Progenitor cell of endocrine pancreas (in vitro differentiated cells): Measurements from ENCODE around the gene ZNF668. TPM values are rescaled to one million over a fixed set of nuclear protein-coding genes. Genes with fewer than 3 reads are reported as not detected.

Experiments
- DNase-seq: peaks from one replicate; pipeline ENCODE4 v3.0.0; 2021; ENCODE audit warnings: low spot score; ENCODE audit not compliant: unreplicated experiment
- H3K27ac Mint-ChIP-seq: 2 replicates; pipeline ENCODE4 v1.8.0; 2021; ENCODE audit warnings: mild to moderate bottlenecking, moderate library complexity, mixed read lengths
- H3K27me3 Mint-ChIP-seq: 2 replicates; pipeline ENCODE4 v1.8.0; 2021; ENCODE audit warnings: mixed read lengths
- H3K36me3 Mint-ChIP-seq: 2 replicates; pipeline ENCODE4 v1.8.0; 2022; ENCODE audit warnings: mixed read lengths; ENCODE audit not compliant: insufficient read depth
- H3K4me1 Mint-ChIP-seq: 2 replicates; pipeline ENCODE4 v1.8.0; 2021; ENCODE audit warnings: low read depth, mixed read lengths
- H3K4me3 Mint-ChIP-seq: 2 replicates; pipeline ENCODE4 v1.8.0; 2021; ENCODE audit warnings: low read depth, mild to moderate bottlenecking, moderate library complexity, mixed read lengths
- H3K9me3 Mint-ChIP-seq: 2 replicates; pipeline ENCODE4 v1.8.0; 2021; ENCODE audit warnings: low read depth, mixed read lengths
- CTCF ChIP-seq: fragments of 200-600 bp; sonication (generic); IDR thresholded peaks from one replicate; pipeline ENCODE4 v1.5.0; 2021; ENCODE audit warnings: antibody characterized with exemption, mild to moderate bottlenecking; ENCODE audit not compliant: unreplicated experiment
- total RNA-seq: library from RNA; stranded (reverse); gene quantifications from 2 replicates; pipeline ENCODE4 v1.2.1, GENCODE V29; 2021

Gene ZNF668
- total RNA-seq, 1 donor from 2014 or later: 17.5 TPM

- H3K4me3 Mint-ChIP-seq: peak overlapping the region; percentile 68
- H3K36me3 Mint-ChIP-seq: peaks cover 6% of the 10 kb centered on the region
- no peak for TF ChIP-seq CTCF
- no peak for DNase-seq
- H3K4me1 Mint-ChIP-seq: peaks cover 2% of the 10 kb centered on the region
- no peaks in the 10 kb centered on the region for H3K27me3 Mint-ChIP-seq
- no peaks in the 10 kb centered on the region for H3K9me3 Mint-ChIP-seq
- no peak overlapping the region for H3K27ac Mint-ChIP-seq
Observed at GRCh38 chr16:31109622-31110021, 35.6 kb upstream of the ZNF668 start.

GRCh38 chr16:31108794-31109558, 34.9 kb upstream of the ZNF668 start:
- Mint-ChIP-seq H3K9me3 (no peaks in the 10 kb centered on the region), H3K4me1 (peaks cover 2% of the 10 kb centered on the region), H3K27ac (no peak overlapping the region), H3K27me3 (no peaks in the 10 kb centered on the region), H3K36me3 (peaks cover 6% of the 10 kb centered on the region), H3K4me3 (peak overlapping the region; percentile 69)
- TF ChIP-seq CTCF: no peak
- no peak for DNase-seq

- Mint-ChIP-seq H3K27me3 (no peaks in the 10 kb centered on the region), H3K4me1 (peaks cover 2% of the 10 kb centered on the region), H3K36me3 (peaks cover 6% of the 10 kb centered on the region), H3K9me3 (no peaks in the 10 kb centered on the region), H3K4me3 (peak within 1 kb of the TSS; percentile 69), H3K27ac (peak within 1 kb of the TSS; percentile 9)
- TF ChIP-seq CTCF: no peak
- no peak for DNase-seq
Observed at GRCh38 chr16:31108035-31108793, 34.2 kb upstream of the ZNF668 start, which contains the start of gene BCKDK. BCKDK (plus strand) TSS chr16:31108386; CDS start chr16:31109224, 838 bp downstream.

GRCh38 chr16:31107465-31107867, 33.4 kb upstream of the ZNF668 start:
- Mint-ChIP-seq H3K4me3 (peak overlapping the region; percentile 69), H3K27ac (no peak overlapping the region), H3K27me3 (no peaks in the 10 kb centered on the region), H3K9me3 (no peaks in the 10 kb centered on the region), H3K36me3 (peaks cover 5% of the 10 kb centered on the region), H3K4me1 (peaks cover 2% of the 10 kb centered on the region)
- TF ChIP-seq CTCF: no peak
- no peak for DNase-seq

GRCh38 chr16:31106509-31107464, 32.7 kb upstream of the ZNF668 start:
- peaks cover 2% of the 10 kb centered on the region for H3K4me1 Mint-ChIP-seq
- no peak for DNase-seq
- H3K36me3 Mint-ChIP-seq: peaks cover 4% of the 10 kb centered on the region
- H3K27ac Mint-ChIP-seq: no peak overlapping the region
- no peaks in the 10 kb centered on the region for H3K27me3 Mint-ChIP-seq
- H3K4me3 Mint-ChIP-seq: peak overlapping the region; percentile 69
- no peak for TF ChIP-seq CTCF
- no peaks in the 10 kb centered on the region for H3K9me3 Mint-ChIP-seq
